Spinal cord (tissue), 10 donors: Measurements from ENCODE around the gene PLXDC1. TPM values are rescaled to one million over a fixed set of nuclear protein-coding genes. Genes with fewer than 3 reads are reported as not detected.
A peak's percentile ranks its signal among the peaks of the same experiment; 100 is the strongest.

Experiments
- DNase-seq, 6 donors: peaks; one replicate each; pipeline versions ENCODE4 v3.0.0 to v3.0.0-alpha.2; 2013 to 2015; ENCODE audit warnings: low spot score in 6 of 6, low read depth in 4 of 6
- H3K27ac ChIP-seq: one replicate; pipeline ENCODE4 v1.5.1; 2013; ENCODE audit warnings: low read depth, low read length, control low read depth
- H3K27me3 ChIP-seq: one replicate; pipeline ENCODE4 v1.6.1; 2013; ENCODE audit warnings: low read length; ENCODE audit not compliant: control insufficient read depth, insufficient read depth
- H3K36me3 ChIP-seq: one replicate; pipeline ENCODE4 v1.6.1; 2013; ENCODE audit warnings: low read length; ENCODE audit not compliant: control insufficient read depth, insufficient read depth
- H3K4me1 ChIP-seq: one replicate; pipeline ENCODE4 v1.6.1; 2013; ENCODE audit warnings: low read length; ENCODE audit not compliant: control insufficient read depth, insufficient read depth
- H3K4me3 ChIP-seq: one replicate; pipeline ENCODE4 v1.5.1; 2013; ENCODE audit warnings: low read depth, low read length, control low read depth
- H3K9me3 ChIP-seq: one replicate; pipeline ENCODE4 v1.6.1; 2013; ENCODE audit warnings: low read length; ENCODE audit not compliant: control insufficient read depth, insufficient read depth
- WGBS: methylation state at CpG from one replicate; pipeline ENCODE4 v1.1.5; 2013; ENCODE audit warnings: missing lambda C conversion rate; ENCODE audit not compliant: insufficient coverage; 5-methylcytosine and 5-hydroxymethylcytosine counted together
- long read RNA-seq, 4 donors: transcript quantifications; one replicate each; lab custom pipeline, GENCODE V29; 2026
- polyA plus RNA-seq, 2 donors: library from polyadenylated mRNA; unstranded; fragments of 120-200 nt; gene quantifications; one replicate each; pipeline ENCODE4 v1.2.1, GENCODE V29; 2013; ENCODE audit not compliant: insufficient read length in 2 of 2
- total RNA-seq, 2 donors: library from RNA; depleted of rRNA in 1 of 2; stranded (reverse); fragments of 120-200 nt in 1 of 2; fragments of >200 nt in 1 of 2; gene quantifications; one replicate each; pipeline versions ENCODE4 v1.2.3 to v1.2.4, GENCODE V29; 2013 to 2014
- donor health status: healthy.

The PLXDC1 gene
- total RNA-seq = 10 to 100 TPM; 10.1 to 12.6 TPM
- polyA plus RNA-seq = 10 to 100 TPM; 38.6 to 47.1 TPM
- long read RNA-seq, donor 1, full-length matches to known transcripts = 5 of 5 reads
- long read RNA-seq, donor 1, partial matches to known transcripts = 0 of 5 reads
- long read RNA-seq, donor 1, other reads (novel, unspliced or antisense) = 0 of 5 reads
- long read RNA-seq, donor 2, partial matches to known transcripts = 0 of 2 reads
- long read RNA-seq, donor 2, other reads (novel, unspliced or antisense) = 0 of 2 reads
- long read RNA-seq, donor 3, partial matches to known transcripts = 0 of 1 reads
- long read RNA-seq, donor 3, other reads (novel, unspliced or antisense) = 0 of 1 reads
- long read RNA-seq, donor 4, partial matches to known transcripts = 0 of 1 reads
- long read RNA-seq, donor 4, other reads (novel, unspliced or antisense) = 0 of 1 reads

- peaks cover 38% of the 10 kb centered on the region for H3K4me1 ChIP-seq
- under 1% methylated on average over 40 of the region's 68 CpGs for WGBS
- peak within 1 kb of the TSS; percentile 79 for H3K4me3 ChIP-seq
- no peaks in the 10 kb centered on the region for H3K9me3 ChIP-seq
- peaks cover 11% of the 10 kb centered on the region for H3K27me3 ChIP-seq
- peak in 2 of 6 donors; percentile 34 to 44 for DNase-seq
- peak within 1 kb of the TSS; percentile 90 for H3K27ac ChIP-seq
- no peaks in the 10 kb centered on the region for H3K36me3 ChIP-seq
These were observed at the start of gene PLXDC1 for GRCh38 chr17:39151150-39151942. Gene PLXDC1 (minus strand): TSS chr17:39151637. CDS start chr17:39151437, 200 bp downstream.

DNA sequence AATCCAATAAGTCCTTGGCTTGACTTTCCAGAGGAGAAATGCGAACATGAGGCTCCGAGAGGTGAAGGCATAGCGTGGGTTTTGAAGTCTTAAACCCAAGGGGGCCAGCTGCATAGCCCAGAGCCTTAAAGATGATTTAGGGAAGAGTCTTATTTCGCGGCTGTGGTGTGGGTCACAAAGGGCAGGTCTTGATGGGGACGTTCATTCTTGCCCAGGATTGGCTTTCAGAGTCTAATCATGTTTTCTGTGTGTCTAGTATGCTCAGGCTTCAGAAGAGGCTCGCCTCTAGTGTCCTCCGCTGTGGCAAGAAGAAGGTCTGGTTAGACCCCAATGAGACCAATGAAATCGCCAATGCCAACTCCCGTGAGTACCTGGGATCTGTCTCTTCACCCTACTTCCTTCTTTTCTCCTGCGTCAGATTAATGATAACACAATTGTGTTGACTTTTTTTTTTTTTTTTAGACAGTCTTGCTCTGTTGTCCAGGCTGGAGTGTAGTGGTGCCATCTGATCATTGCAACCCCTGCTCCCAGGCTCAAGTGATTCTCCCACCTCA is 49.6 kb upstream of the PLXDC1 start:
- peak overlapping the region; percentile 96 for H3K4me3 ChIP-seq
- H3K4me1 ChIP-seq = peaks cover 35% of the 10 kb centered on the region
- H3K36me3 ChIP-seq = peaks cover 44% of the 10 kb centered on the region
- H3K9me3 ChIP-seq = no peaks in the 10 kb centered on the region
- WGBS = 60% methylated on average over 9 of the region's 11 CpGs
- DNase-seq = no peak
- H3K27me3 ChIP-seq = no peaks in the 10 kb centered on the region
- H3K27ac ChIP-seq = no peak overlapping the region

DNA sequence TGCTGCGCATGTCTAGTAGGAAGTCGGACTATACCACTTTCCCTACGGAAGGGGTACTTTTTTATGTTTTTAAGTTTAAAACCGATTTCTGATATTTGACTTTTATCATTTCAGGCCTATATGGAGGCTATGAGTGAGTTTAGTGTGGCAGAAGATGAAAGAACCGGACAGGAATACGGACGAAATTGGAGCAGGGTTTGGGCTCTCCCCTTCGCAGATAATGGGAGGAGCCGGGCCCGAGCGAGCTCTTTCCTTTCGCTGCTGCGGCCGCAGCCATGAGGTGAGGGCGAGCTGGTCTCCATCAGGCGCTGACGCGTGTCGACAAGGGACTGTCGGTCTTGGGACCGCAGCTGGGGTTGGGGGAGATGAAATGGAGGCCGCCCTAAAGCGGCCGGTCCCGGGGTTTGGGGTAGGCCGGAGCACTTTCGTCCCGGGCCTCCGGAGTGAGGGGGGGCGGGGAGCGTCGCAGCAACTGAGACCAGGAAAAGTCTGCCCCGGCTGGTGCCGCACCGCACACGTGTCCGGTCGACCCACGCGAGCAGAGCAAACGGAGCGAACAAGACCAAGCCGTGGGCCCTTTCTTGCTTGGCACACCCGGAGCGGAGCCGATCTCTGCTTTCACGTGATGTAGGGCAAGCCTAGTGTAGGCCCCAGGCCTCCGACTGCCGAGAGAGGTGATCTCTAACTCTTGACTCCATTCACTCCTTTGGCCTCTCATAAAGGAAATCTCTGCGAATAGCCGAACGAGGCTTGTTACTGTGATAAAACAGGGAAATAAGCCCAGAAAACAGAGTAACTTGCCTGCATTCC is 48.8 kb upstream of the PLXDC1 start, which contains the start of gene RPL19:
Gene RPL19, plus strand, starts transcription at position 214 of the 810 bp plus-strand sequence. Its CDS starts 62 bp downstream, at position 276.
- DNase-seq = peak in 2 of 6 donors; percentile 92 to 97

DNA sequence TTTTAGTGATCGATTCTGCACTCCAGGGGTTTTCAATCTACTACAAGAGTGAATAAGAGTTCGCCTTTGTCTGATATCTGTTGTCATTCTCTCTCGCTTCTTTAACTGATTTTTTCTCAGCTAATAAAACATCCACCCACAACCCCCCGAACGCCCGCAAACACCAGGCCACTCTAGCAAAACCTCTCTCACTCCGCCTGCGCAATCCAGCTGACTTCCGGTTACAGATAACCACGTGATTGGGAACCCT is 48.3 kb upstream of the PLXDC1 start:
- 0% methylated on average over 6 of the region's 10 CpGs for WGBS
- Histone ChIP-seq H3K27me3 (no peaks in the 10 kb centered on the region), H3K4me1 (peaks cover 48% of the 10 kb centered on the region), H3K4me3 (peak overlapping the region; percentile 96), H3K9me3 (no peaks in the 10 kb centered on the region), H3K27ac (peak overlapping the region; percentile 93), H3K36me3 (peaks cover 38% of the 10 kb centered on the region)
- DNase-seq = peak in 4 of 6 donors; percentile 79 to 99 (median 92)

More for the DNA sequence above, 48.8 kb upstream of the PLXDC1 start, which contains the start of gene RPL19:
- Histone ChIP-seq H3K9me3 (no peaks in the 10 kb centered on the region), H3K4me1 (peaks cover 43% of the 10 kb centered on the region), H3K27me3 (no peaks in the 10 kb centered on the region), H3K27ac (peak within 1 kb of the TSS; percentile 93), H3K4me3 (peak within 1 kb of the TSS; percentile 96), H3K36me3 (peaks cover 40% of the 10 kb centered on the region)
- under 1% methylated on average over 45 of the region's 52 CpGs for WGBS

DNA sequence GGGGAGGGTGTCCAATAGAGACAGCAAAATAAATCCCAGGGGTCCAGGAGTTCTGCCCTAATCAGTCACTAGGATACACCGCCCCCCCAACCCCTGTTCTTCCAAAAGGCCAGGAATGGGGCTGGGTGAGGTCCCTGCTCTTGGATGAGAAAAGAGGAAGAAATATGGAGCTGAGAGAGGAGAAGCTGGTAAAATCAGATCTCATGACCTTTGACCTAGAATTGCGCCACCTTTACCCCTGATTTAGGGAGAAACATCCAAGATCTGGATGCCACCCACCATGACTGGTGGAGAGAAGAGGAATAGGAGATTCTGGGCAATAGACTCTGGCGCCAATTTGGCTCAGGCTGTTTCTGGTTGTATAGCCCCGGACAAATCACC is 46.7 kb upstream of the PLXDC1 start:
- WGBS = no CpG with 5 or more reads among the region's 4 CpGs
- no peak for DNase-seq
- peaks cover 64% of the 10 kb centered on the region for H3K4me1 ChIP-seq

GRCh38 chr17:39197380-39198185 is 46.1 kb upstream of the PLXDC1 start, which contains the start of gene CACNB1:
Gene CACNB1 (minus strand): TSS chr17:39197669. CDS start chr17:39197495, 174 bp downstream.
- Histone ChIP-seq H3K4me3 (peak within 1 kb of the TSS; percentile 73), H3K27me3 (no peaks in the 10 kb centered on the region), H3K9me3 (no peaks in the 10 kb centered on the region), H3K4me1 (peaks cover 68% of the 10 kb centered on the region), H3K36me3 (peaks cover 35% of the 10 kb centered on the region), H3K27ac (peak within 1 kb of the TSS; percentile 80)
- peak in 2 of 6 donors; percentile 95 to 96 for DNase-seq
- WGBS = under 1% methylated on average over 41 of the region's 55 CpGs

More for the DNA sequence above, 46.7 kb upstream of the PLXDC1 start:
- no peaks in the 10 kb centered on the region for H3K27me3 ChIP-seq
- peak overlapping the region; percentile 73 for H3K4me3 ChIP-seq
- peaks cover 35% of the 10 kb centered on the region for H3K36me3 ChIP-seq
- no peaks in the 10 kb centered on the region for H3K9me3 ChIP-seq
- H3K27ac ChIP-seq = peak overlapping the region; percentile 80

DNA sequence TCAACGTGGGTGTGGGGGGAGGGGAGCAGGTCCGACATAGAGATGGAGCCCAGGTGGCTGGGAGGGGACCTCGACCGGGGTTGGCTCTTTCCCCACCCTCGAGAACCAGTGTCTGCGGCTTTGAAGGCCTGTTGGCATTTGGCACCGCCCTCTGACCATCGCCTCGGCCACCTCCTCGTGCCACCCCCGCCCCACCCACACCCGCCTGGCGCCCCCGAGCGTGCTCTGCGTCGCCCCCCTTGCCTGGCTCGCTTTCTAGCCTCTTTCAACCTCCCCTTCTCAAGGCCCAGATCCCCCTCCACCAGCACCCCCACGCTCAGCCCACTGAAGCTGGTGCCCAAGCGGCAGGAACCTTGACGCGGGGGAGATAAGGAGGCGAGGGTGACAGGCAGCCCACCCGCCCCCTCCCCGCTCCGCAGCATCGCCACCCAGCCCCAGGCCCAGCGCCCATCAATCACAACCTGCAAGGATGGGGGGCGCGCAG is 45.4 kb upstream of the PLXDC1 start:
- peak in 2 of 6 donors; percentile 68 to 76 for DNase-seq
- H3K36me3 ChIP-seq = peaks cover 35% of the 10 kb centered on the region
- peak overlapping the region; percentile 73 for H3K4me3 ChIP-seq
- no peaks in the 10 kb centered on the region for H3K27me3 ChIP-seq
- WGBS = 0% methylated on average over 23 of the region's 30 CpGs
- H3K9me3 ChIP-seq = no peaks in the 10 kb centered on the region
- H3K27ac ChIP-seq = peak overlapping the region; percentile 80
- H3K4me1 ChIP-seq = peaks cover 67% of the 10 kb centered on the region

DNA sequence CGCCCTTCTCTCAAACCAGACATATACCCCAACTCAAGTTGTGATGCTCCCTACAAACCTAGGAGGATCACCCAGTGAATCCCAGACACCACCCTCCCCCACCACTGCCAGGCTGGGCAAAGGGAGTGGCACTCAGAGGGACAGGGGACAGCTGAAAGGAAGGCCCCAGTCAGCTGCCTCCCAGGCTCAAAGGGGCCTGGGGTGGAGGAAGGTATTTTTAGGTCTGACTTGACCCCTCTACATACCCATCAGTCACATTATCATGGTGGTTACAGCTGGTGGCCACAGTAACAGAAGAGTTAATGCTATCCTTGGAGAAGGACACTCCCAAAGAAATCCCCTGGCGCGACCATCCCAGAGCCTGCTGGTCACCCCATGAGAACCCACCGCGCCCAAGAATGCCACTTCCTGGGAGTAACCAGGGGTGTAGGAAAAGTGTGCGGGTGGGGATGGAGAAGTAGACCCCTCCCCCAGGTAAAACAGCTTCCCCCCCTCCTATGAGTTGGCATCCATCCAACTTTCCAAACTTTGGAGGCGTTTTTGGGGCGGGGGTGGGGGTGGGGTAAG is 44.9 kb upstream of the PLXDC1 start:
- H3K9me3 ChIP-seq = no peaks in the 10 kb centered on the region
- peak overlapping the region; percentile 73 for H3K4me3 ChIP-seq
- H3K27ac ChIP-seq = peak overlapping the region; percentile 72
- H3K4me1 ChIP-seq = peaks cover 61% of the 10 kb centered on the region
- DNase-seq = no peak
- H3K36me3 ChIP-seq = peaks cover 35% of the 10 kb centered on the region
- H3K27me3 ChIP-seq = no peaks in the 10 kb centered on the region
- no CpG with 5 or more reads among the region's 8 CpGs for WGBS
